Naive thymus-derived CD8-positive, alpha-beta T cell (primary cell): ENCODE data around the gene MXRA8. TPM values are rescaled to one million over a fixed set of nuclear protein-coding genes. Genes with fewer than 3 reads are reported as not detected.

Experiments
- ATAC-seq, 2 donors: fragments of 150-1000 bp; cut with Tn5 transposase in 1 of 2; sonication (Bioruptor Pico), chemical (Tn5 transposase) in 1 of 2; 1 replicate in 1 of 2; 2 replicates in 1 of 2; pipeline ENCODE4 v1.10.0; 2021; ENCODE audit warnings: mild to moderate bottlenecking in 2 of 2, moderate library complexity in 2 of 2
- POLR2A ChIA-PET: fragments of 350-600 bp; sonication (Branson Sonifier 250); formaldehyde crosslinking; loops from one replicate; lab custom pipeline; 2021; ENCODE audit warnings: antibody characterized with exemption; lab: Charles Lee
- DNase-seq, 10 donors: peaks; one replicate each; pipeline versions ENCODE4 v3.0.0 to v3.0.0-alpha.2; 2020 to 2022
- H3K27ac Mint-ChIP-seq, 10 donors: one replicate each; pipeline ENCODE4 v1.8.0; 2020 to 2022; ENCODE audit warnings: mild to moderate bottlenecking in 10 of 10, mixed read lengths in 10 of 10, moderate library complexity in 4 of 10, inconsistent platforms in 1 of 10
- H3K27me3 Mint-ChIP-seq, 5 donors: one replicate each; pipeline ENCODE4 v1.8.0; 2021 to 2022; ENCODE audit warnings: mixed read lengths in 5 of 5
- H3K36me3 Mint-ChIP-seq, 3 donors: one replicate each; pipeline ENCODE4 v1.8.0; 2020 to 2022; ENCODE audit warnings: mixed read lengths in 3 of 3, mild to moderate bottlenecking in 2 of 3, inconsistent platforms in 1 of 3
- H3K4me1 Mint-ChIP-seq, 4 donors: one replicate each; pipeline ENCODE4 v1.8.0; 2021 to 2022; ENCODE audit warnings: mixed read lengths in 4 of 4
- H3K4me3 Mint-ChIP-seq, 10 donors: one replicate each; pipeline ENCODE4 v1.8.0; 2020 to 2022; ENCODE audit warnings: mild to moderate bottlenecking in 10 of 10, mixed read lengths in 10 of 10, moderate library complexity in 6 of 10, inconsistent platforms in 1 of 10
- H3K9me3 Mint-ChIP-seq, 9 donors: one replicate each; pipeline ENCODE4 v1.8.0; 2020 to 2022; ENCODE audit warnings: mixed read lengths in 9 of 9, mild to moderate bottlenecking in 3 of 9, inconsistent platforms in 1 of 9, moderate library complexity in 1 of 9
- polyA plus RNA-seq, 3 donors: library from polyadenylated mRNA; unstranded; fragments of 300-500 nt; fragmentation: Illumina TruSeq; gene quantifications; one replicate each; pipeline ENCODE4 v1.2.3, GENCODE V29; 2021
- total RNA-seq, 8 experiments: library from RNA in 2 of 8; stranded (reverse) in 2 of 8; gene quantifications; one replicate each; pipeline ENCODE4 v1.2.3 and lab custom pipeline; 2021 to 2026

The MXRA8 gene
- total and polyA plus RNA-seq, 5 experiments from 2014 or later, result 7.4 to 22.0 (median 7.7) TPM

DNA sequence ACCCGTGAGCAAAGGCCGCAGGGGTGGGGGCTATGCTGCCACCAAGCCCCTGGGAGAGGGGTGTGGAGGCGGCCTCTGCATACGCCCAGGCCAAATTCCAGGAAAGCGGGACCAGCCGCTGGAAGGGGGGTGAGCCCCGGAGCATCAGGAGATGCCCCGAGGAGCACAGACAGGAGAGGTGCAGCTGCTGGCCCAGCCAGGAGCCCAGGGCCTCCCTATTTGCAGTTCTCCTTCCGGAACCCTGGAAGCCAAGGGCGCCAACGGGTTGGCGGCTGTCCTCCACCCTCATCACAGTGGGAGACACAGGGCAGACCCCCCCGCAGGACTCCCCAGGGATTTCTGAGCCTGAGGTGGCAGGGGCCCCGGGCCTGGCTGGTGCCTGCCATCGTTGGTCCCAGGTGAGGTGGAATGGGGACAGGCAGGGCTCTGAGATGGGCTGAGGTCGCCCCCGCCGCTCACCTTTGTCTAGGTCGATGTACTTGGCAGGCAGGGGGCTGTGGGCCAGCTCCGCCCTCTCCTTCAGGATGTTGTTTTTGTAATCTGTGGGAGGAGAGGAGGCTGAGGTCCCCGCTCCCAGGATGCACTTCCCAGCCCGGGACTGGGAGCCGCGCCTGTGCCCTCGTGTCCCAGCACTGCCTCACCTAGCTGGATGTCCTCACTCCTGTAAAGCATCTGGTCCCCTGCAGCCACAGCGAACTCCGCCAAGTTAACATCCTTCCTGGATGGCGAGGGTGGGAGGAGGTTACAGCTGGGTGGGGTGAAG is 4.8 kb downstream of the MXRA8 start:
- peak overlapping the region in 9 of 10 donors; percentile 29 to 83 (median 60) for H3K4me3 Mint-ChIP-seq

DNA sequence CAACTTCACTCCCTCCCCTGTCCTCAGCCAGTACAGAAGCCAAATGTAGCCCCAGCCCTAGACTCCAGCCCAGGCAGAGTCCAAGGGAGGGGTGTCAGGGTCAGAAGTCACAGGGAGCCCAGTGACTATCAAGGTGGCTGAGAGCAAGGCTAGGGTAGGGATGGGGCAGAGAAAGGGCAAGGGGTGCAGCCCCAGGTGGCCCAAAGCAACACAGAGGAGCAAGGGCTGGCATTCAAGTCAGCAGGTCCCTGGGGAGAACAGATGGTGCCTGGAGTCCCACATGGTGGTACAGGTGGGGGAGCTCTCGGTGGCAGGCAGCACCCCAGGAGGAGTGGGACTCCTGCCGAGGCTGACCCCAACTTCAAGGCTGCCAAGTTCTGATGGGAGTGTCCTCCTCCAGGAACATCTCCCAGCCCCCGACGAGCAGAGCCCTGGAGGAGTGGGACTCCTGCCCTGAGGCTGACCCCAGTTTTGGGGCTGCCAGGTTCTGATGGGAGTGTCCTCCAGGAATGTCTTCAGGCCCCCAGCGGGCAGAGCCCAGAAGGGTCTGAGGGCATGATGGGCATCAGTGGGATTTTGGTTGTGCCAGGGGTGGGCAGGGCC is 5.5 kb downstream of the MXRA8 start:
- peaks cover 11 to 31% (median 25%) of the 10 kb centered on the region in 4 donors for H3K4me1 Mint-ChIP-seq
- POLR2A ChIA-PET, result interaction anchor here (0.6 to 7.4 kb wide), 3 partner anchors 19 to 339 kb away, joined by 3 to 105 read pairs (median 3); partner anchors contain the start of gene AURKAIP1
- peaks cover 0 to 13% (median 0%) of the 10 kb centered on the region in 5 donors for H3K27me3 Mint-ChIP-seq
- H3K36me3 Mint-ChIP-seq, result no peaks in the 10 kb centered on the region
- peak overlapping the region in 9 of 10 donors; percentile 17 to 93 (median 66) for H3K27ac Mint-ChIP-seq
- peak overlapping the region; percentile 25 to 85 (median 70) for H3K4me3 Mint-ChIP-seq
- DNase-seq (no peak), ATAC-seq (no peak)
- no peaks in the 10 kb centered on the region for H3K9me3 Mint-ChIP-seq

More for the DNA sequence above, 4.8 kb downstream of the MXRA8 start:
- DNase-seq, result peak in 1 of 10 donors; percentile 27
- Mint-ChIP-seq H3K4me1 (peaks cover 11 to 34% (median 28%) of the 10 kb centered on the region in 4 donors), H3K36me3 (no peaks in the 10 kb centered on the region), H3K27ac (peak overlapping the region in 4 of 10 donors; percentile 32 to 86 (median 66)), H3K9me3 (no peaks in the 10 kb centered on the region), H3K27me3 (peaks cover 0 to 13% (median 0%) of the 10 kb centered on the region in 5 donors)
- POLR2A ChIA-PET, result interaction anchor here (1.0 to 7.4 kb wide), 4 partner anchors 12 to 54 kb away, joined by 3 to 105 read pairs (median 6); partner anchors contain the start of gene AURKAIP1
- no peak for ATAC-seq

DNA sequence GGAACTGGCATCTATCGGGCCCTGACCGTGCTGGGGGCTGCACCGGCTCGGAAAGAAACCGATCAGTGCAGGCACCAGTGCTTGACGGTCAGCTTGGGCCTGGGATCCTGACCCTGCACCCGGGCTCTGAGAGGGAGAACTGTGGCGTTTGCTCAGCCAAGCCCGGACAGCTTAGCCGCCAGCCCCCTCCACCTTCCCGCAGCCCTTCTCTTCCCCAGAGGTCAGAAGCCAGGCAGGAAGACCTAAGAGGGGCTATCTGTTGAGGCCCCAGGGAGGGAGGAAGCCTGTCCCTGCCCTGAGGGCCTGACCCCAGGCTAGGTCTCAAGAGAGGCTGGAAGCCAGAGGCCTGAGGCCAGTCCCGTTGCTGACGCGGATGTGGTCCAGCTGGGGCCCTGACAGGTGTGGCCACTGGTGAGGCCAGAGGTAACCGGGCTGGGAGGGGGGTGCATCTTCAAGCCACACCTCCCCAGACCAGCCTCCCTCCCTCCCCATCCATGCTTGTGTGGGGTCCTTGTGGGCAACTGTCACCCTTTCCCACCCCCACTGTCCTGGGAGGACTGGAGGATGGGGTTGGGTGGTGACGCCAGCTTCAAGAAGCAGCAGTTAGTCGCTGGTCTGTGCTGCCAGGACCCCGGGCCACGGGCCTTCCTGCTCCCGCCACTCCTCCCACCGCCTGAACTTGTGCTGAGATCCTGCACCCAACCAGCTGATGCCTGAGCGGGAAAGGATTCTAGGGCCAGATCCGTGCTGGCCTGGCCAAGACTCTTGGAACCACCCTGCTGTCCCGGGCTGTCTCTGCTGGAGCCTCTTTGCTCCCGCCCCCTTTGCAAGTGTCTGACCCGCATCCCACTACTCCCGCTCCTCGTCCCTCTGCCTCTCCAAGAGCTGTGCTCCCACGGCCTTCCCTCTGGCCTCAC is 6.6 kb downstream of the MXRA8 start:
- ATAC-seq, result no peak
- H3K27me3 Mint-ChIP-seq, result peaks cover 0 to 10% (median 0%) of the 10 kb centered on the region in 5 donors
- H3K4me1 Mint-ChIP-seq, result peaks cover 17 to 37% (median 32%) of the 10 kb centered on the region in 4 donors
- POLR2A ChIA-PET, result interaction anchor here (0.7 to 7.4 kb wide), 3 partner anchors 20 to 338 kb away, joined by 3 to 105 read pairs (median 3); partner anchors contain the start of genes AURKAIP1 and CCNL2
- H3K27ac Mint-ChIP-seq, result peak overlapping the region in 9 of 10 donors; percentile 35 to 93 (median 79)
- peak overlapping the region; percentile 47 to 85 (median 70) for H3K4me3 Mint-ChIP-seq
- no peaks in the 10 kb centered on the region for H3K9me3 Mint-ChIP-seq
- no peak for DNase-seq
- no peaks in the 10 kb centered on the region for H3K36me3 Mint-ChIP-seq

DNA sequence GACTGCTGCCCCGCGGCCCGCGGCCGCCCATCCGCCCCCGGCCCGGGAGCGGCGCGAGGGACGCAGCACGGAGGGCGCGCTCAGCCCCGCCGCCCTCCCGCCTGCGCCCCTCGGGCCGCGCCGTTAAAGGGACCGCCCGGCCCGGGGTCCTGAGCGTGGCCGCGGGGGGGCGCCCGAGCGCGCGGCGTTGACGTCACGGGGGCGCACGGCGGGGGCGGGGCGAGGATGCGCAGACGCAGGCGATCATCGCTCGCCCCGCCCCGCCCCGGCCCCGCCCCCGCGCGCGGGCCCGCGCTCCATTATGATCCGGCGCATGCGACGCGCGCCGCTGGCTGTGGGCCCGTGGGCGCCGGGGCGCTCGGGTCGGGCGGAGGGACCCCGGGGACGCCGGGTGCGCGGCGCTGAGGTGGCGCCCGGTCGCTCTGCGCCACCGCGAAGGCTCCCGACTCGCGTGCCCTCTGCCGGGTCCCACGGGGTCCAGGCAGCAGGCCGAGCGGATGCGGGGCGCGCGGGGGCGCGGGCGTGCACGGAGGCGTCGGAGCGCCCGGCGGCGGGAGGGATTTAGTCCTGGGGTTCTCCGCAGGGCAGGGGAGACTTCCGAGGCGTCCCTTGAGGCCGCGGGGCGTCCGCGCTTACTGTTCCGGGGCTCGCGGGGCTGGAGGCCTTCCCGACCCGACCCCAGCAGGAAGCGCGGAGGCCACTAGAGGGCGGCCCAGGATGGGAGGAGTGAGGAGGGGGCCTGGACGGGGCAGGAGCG is 8.9 kb downstream of the MXRA8 start, which contains the start of gene DVL1:
Gene DVL1, minus strand, starts transcription at position 163 of the 757 bp plus-strand sequence. CDS start 353 bp downstream, outside the sequence.
- peak within 1 kb of the TSS in 9 of 10 donors; percentile 9 to 90 (median 71) for H3K27ac Mint-ChIP-seq
- H3K27me3 Mint-ChIP-seq, result peaks cover 0 to 10% (median 0%) of the 10 kb centered on the region in 5 donors
- DNase-seq, result peak; percentile 42 to 92 (median 76)
- no peaks in the 10 kb centered on the region for H3K36me3 Mint-ChIP-seq
- peak within 1 kb of the TSS; percentile 55 to 88 (median 74) for H3K4me3 Mint-ChIP-seq
- ATAC-seq, result peak; percentile 82
- H3K9me3 Mint-ChIP-seq, result no peaks in the 10 kb centered on the region
- POLR2A ChIA-PET, result interaction anchor here (1.7 to 3.2 kb wide), 4 partner anchors 14 to 26 kb away, joined by 8 to 19 read pairs (median 12); partner anchors contain the start of genes AURKAIP1, CPTP and INTS11
- peaks cover 18 to 42% (median 35%) of the 10 kb centered on the region in 4 donors for H3K4me1 Mint-ChIP-seq

DNA sequence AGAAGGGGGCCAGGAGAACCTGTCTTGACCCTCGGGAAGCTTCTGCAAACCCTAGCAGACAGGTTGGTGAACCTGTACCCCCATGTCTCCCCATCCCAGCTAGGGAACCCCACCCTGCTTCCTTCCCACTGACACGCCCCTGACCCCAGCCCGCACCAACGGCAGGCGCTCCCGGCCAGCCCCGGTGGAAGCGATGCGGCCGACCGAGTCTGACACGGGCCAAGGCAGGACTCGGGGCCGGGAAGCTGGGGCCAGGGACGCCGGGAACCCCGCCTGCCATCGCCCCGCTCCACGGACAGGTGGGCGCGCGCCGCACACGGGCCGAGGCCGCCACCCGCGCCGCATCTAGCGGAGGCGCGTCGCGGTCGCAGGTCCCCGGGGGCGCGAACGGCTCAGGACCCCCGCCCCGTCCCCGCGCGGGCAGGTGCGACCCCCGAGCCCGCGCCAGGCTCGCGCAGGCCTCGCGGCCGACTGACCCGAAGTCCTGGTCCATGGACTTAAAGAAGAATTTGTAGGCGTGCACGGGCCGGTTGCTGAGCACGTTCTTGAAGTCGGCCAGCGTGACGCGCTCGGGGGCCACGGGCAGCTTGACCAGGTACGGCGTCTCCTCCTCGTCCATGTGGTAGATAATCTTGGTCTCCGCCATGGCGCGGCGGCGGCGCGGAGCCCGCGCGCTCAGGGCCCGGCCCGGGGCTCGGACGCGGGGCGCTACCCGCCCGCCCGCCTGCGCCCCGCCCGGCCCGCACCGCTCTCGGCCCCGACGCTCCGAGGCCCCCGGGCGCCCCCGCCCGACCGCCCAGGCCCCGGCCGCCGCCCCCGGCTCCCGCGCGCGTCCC is 9.7 kb downstream of the MXRA8 start:
- no peaks in the 10 kb centered on the region for H3K9me3 Mint-ChIP-seq
- peak; percentile 29 to 45 for ATAC-seq
- H3K27me3 Mint-ChIP-seq, result peaks cover 0 to 9% (median 0%) of the 10 kb centered on the region in 5 donors
- POLR2A ChIA-PET, result interaction anchor here (0.6 to 3.2 kb wide), 13 partner anchors 10 to 267 kb away, joined by 3 to 19 read pairs (median 7); partner anchors contain the start of genes AURKAIP1, CCNL2, CPTP and INTS11
- no peak for DNase-seq
- H3K4me3 Mint-ChIP-seq, result peak overlapping the region; percentile 55 to 88 (median 74)
- H3K27ac Mint-ChIP-seq, result peak overlapping the region in 9 of 10 donors; percentile 9 to 90 (median 71)
- H3K36me3 Mint-ChIP-seq, result no peaks in the 10 kb centered on the region
- peaks cover 18 to 36% (median 30%) of the 10 kb centered on the region in 4 donors for H3K4me1 Mint-ChIP-seq

DNA sequence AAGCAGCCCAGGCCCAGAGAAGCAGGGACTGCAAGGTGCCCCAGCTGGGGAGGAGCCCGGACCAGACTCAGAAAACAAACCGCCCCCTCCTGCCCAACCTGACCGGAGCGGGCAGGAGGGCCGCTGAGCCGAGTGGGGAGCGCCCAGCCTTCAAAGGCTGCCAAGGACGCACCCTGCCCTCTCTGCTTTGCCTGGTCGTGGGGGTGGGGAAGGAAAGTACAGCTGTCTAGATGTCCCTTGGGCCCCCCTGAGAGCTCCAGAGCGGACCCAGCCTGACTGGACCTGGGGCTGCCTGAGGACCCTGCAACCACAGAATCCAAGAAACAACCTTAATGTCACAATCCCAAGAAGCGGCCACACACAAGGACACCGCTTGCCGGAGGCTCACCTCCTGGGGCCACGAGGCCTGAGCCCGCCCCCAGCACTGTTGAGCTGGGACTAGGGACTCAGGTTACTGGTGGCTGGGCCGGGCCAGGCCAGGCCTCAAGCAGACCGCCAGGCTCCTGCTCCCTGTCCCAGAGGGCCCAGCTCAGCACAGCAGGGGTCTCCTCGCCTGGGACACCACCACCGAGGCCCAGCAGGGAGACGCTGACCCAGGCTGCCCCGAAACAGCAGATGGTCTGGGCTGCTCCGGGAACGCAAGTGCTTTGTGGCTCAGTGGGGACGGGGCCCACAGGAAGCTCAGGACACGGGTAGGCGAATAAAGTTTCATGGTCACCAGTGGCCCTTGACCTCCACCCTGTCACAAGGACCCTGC is 10.5 kb downstream of the MXRA8 start:
- Mint-ChIP-seq H3K27ac (peak overlapping the region; percentile 9 to 90 (median 70)), H3K9me3 (no peaks in the 10 kb centered on the region), H3K27me3 (peaks cover 0 to 6% (median 0%) of the 10 kb centered on the region in 5 donors), H3K4me3 (peak overlapping the region; percentile 46 to 88 (median 74)), H3K36me3 (no peaks in the 10 kb centered on the region), H3K4me1 (peaks cover 16 to 30% (median 24%) of the 10 kb centered on the region in 4 donors)
- POLR2A ChIA-PET, result interaction anchor here (0.6 to 3.2 kb wide), 15 partner anchors 10 to 267 kb away, joined by 3 to 19 read pairs (median 6); partner anchors contain the start of genes AURKAIP1, CCNL2, CPTP and INTS11
- DNase-seq, result no peak
- ATAC-seq, result no peak

DNA sequence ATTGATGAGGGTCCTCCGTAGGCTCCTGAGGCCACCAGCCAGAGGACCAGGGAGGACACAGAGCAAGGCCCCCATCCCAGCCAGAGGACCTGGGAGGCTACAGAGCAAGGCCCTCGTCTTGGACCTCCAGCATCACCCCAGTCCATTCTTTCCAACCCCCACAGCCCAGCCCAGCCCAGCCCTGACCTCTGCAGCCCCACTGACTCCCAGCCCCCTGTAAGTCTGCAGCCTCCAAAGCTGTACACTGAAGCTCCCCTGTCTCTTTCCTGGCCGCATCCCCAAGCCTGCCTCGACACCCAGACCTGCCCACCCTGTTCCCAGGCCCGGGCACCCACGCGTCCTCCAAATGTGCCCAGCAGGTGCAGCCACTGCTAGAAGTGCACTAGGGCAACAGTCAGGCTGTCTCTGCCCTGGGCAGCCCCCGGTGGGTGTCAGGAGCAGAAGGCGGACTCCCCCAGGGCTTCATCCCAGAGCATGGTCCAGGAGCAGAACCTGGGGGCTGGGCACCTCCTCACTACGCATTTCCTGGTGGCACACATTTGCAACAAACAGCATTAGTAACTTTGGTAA is 11.2 kb downstream of the MXRA8 start:
- no peaks in the 10 kb centered on the region for H3K36me3 Mint-ChIP-seq
- peak overlapping the region; percentile 22 to 82 (median 70) for H3K4me3 Mint-ChIP-seq
- peaks cover 10 to 23% (median 16%) of the 10 kb centered on the region in 4 donors for H3K4me1 Mint-ChIP-seq
- H3K9me3 Mint-ChIP-seq, result no peaks in the 10 kb centered on the region
- POLR2A ChIA-PET, result interaction anchor here (1.0 to 3.2 kb wide), 10 partner anchors 9 to 73 kb away, joined by 3 to 19 read pairs (median 8); partner anchors contain the start of genes AURKAIP1, CCNL2, MRPL20 and MXRA8
- ATAC-seq (no peak), DNase-seq (no peak)
- peak overlapping the region in 7 of 10 donors; percentile 5 to 79 (median 43) for H3K27ac Mint-ChIP-seq
- no peaks in the 10 kb centered on the region for H3K27me3 Mint-ChIP-seq

DNA sequence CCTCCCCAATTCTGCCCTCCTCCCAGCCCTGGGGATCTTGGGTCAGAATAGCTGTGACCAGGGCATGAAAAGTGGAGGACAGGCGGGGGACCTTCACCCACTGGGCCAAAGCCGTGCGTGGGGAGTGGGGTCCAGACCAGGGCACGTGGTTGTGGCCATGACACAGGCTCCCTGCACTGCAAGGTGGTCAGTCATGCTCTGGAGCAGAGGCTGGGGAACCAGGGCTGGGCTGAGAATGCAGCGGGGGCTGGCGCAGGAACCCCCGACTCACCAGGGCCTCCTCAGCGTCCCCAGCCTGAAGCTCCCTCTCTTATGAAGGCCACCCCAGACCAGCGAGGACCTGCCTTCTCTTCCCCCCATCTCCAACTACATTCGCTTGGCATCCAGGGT is 11.9 kb downstream of the MXRA8 start:
- DNase-seq (no peak), ATAC-seq (no peak)
- H3K4me1 Mint-ChIP-seq, result peaks cover 9 to 19% (median 15%) of the 10 kb centered on the region in 4 donors
- peak overlapping the region in 1 of 10 donors; percentile 51 for H3K27ac Mint-ChIP-seq
- H3K9me3 Mint-ChIP-seq, result no peaks in the 10 kb centered on the region
- POLR2A ChIA-PET, result interaction anchor here (1.0 to 3.2 kb wide), 3 partner anchors 9 to 26 kb away, joined by 3 to 19 read pairs (median 4); no protein-coding TSS in a partner anchor
- H3K4me3 Mint-ChIP-seq, result peak overlapping the region in 3 of 10 donors; percentile 10 to 79 (median 70)
- no peaks in the 10 kb centered on the region for H3K36me3 Mint-ChIP-seq
- no peaks in the 10 kb centered on the region for H3K27me3 Mint-ChIP-seq

DNA sequence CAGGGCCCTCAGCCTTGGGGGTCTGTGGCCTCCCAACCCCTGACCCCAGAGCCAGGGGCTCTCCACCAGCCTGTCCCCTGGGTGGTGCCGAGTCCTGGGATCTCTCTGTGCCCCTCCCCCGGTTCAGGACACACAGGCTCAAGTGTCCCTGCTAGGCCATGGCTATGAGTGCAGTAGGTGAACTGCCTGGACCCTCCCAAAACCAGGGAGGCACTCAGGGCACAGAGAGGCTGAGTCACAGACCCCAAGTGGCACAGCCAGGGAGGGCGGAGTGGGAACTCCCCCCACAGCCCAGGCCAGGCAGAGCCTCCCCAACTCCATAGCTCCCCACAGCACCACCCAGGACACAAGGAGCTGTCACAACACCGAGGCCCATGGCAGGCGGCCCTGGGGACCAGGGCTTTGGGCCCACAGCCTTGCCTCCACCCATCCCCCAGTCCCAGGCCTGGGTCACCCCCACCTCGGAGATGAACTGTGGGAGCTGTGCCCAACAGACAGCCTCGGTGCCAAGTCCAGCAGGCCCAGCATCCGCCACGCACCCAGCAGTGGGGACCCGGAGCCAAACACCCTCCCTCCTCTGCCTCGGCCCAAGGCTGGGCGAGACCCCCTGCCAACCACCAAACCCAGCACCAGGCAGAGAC is 12.4 kb downstream of the MXRA8 start:
- Mint-ChIP-seq H3K4me1 (peaks cover 9 to 19% (median 15%) of the 10 kb centered on the region in 4 donors), H3K36me3 (no peaks in the 10 kb centered on the region), H3K27ac (peak overlapping the region in 3 of 10 donors; percentile 25 to 51 (median 47)), H3K27me3 (no peaks in the 10 kb centered on the region), H3K9me3 (no peaks in the 10 kb centered on the region), H3K4me3 (no peak overlapping the region)
- POLR2A ChIA-PET, result interaction anchor here (1.3 to 3.2 kb wide), 2 partner anchors 8 to 26 kb away, joined by 4 to 19 read pairs; no protein-coding TSS in a partner anchor
- DNase-seq, result no peak
- ATAC-seq, result no peak
